Limb (tissue), 2 donors: Measurements from ENCODE around the gene MAFG.
A peak's percentile ranks its signal among the peaks of the same experiment; 100 is the strongest.

Experiments
- DNase-seq, 2 donors: peaks; one replicate each; pipeline ENCODE4 v3.0.0-alpha.2; 2016; ENCODE audit errors: extremely low spot score in 2 of 2

MAFG gene

DNA sequence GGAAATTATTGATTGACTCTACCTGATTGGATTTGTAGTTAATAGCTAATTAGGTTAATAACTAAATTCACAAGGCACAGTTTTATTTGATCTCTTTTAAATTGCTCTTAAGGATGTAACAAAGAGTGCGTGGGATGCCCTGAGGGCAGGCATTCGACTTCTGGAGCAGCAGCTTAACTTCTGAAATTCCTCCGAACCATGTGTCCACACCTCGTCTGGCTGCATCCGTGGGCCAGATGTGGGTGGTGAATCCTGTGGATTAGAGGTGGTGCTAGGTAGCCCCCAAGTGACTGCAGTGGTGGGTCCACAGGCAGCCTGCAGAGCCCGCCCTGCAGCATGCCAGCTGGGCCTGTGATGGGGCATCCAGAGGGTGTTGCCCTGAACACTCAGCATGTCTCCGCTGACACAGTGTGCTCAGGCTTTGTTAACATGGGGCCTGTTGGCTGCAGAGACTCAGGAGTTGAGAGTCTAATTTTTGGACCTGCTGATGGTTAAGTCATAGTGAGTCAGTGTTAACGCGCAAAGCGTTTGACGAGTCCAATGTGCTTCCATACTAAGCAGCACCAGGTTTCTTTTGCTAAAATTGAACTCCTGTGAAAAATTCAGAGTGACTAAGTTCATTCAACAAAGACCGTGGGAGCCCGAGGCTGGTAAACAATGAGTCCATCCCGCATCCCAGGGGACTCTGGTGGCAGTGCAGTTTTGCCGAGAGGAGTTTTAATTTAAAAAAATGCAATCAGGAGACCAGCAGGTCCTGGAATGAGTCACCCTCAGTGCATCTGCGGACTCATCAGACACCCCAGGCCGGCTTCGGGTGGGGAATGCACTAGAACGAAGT is 29.3 kb downstream of the MAFG start:
- DNase-seq: no peak

DNA sequence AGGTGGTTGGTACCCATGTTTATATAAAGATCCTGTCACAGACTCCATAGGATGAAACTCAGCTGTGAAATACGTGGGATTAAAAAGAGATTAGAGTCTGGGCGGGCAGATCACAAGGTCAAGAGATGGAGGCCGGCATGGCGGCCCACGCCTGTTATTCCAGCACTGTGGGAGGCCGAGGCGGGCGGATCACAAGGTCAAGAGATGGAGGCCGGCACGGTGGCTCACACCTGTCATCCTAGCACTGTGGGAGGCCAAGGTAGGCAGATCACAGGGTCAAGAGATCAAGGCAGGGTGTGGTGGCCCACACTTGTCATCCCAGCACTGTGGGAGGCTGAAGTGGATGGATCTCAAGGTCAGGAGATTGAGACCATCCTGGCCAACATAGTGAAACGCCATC is 32.1 kb downstream of the MAFG start:
- DNase-seq: no peak

DNA sequence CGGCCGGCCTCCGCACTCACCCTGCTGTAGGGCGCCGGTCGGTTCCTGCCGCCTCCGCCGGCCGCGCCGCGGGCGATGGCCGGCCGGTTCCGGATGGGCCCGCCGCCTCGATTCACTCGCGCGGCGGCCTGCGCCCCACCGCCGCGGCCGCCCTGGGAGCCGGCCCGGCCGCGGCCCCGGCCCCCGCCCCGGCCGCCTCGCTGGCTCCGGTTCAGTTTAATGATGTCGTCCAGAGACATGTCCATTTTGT is 36.3 kb downstream of the MAFG start:
- no peak for DNase-seq

DNA sequence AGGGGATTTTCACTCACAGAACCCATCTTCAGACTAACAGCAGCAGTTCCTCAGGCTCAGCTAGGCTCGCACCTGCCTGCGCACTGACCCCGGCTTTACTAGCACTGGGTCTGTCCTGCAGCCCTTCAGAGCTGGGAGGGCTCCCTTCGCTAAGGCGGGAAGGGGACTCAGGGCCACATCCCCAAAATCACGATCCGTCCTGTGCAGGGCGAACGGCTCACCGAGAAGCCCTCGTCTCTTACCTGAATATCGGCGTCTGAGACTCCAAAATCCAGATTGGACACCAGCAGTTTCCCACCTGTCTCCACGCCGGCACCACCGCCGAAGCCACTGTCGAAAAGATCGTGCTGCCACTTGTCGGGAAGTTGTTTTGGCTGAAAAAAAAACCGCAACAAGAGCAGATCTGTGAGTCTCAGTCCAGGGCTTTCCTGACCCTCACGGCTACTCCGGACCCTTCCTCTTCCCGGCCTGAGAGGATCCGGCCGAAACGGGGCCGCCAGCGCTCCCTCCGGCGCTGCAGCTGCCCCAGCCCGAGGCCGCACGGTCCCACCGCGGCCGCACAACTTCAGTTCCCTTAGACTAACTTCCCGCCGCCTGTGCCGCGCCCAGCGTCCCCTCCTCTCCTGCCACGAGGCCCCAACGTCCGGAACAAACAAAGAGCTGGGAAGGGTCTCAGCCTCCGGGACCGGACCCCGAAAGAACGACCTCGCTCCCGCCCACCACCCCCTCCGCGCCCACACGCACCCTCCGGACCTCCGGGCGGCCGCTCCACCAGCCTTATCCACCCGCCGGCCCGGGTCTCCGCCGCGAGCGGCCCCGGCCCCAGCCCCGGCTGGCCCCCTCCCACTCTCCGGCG is 36.9 kb downstream of the MAFG start:
- DNase-seq: no peak

DNA sequence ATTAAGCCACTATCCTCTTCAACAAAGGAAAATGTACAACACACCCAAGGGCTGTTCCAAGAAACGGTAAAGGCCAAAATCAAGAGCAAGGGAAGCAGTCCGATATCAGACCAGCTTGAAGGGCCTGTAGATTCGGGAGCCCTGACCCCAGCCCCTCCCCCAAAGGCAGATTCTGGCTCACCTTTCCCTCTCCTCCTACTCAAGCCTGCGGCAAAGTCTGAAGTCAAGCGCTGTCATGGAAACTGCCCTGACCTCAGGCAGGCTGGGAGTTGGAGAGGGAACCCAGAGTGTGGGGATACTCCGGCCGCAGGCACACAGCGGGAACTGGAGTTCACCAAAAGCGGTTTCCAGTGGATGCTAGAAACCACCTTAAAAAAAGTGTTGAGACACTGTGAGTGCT is 37.9 kb downstream of the MAFG start:
- DNase-seq: no peak

DNA sequence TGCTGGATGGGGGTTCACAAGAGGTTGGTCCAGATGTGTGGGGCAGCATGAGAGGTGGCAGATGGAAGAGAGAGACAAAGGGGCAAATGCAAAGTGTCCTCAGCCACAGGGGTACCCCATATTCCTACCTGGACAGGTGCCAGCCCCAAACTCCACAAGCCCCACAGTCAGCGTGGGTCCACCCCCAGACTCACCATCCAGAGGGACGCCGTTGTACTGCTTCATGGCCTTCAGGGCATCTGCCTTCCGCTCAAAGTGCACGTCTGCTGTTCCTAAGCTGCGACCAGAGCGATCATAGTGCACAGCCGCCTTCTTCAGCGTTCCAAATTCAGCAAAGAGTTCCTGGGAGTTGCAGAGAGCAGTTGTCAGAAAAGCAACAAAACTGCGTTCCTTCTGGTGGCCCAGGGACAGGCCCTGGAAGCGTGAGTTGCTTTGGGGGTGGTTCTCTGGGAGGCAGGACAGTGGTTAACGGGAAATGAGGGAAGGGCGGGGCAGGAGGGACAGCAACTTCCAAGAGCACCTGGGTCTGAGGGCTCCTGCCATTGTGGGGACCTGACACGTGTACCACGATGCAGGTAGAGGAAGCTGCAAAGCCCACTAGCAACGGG is 38.4 kb downstream of the MAFG start:
- no peak for DNase-seq

DNA sequence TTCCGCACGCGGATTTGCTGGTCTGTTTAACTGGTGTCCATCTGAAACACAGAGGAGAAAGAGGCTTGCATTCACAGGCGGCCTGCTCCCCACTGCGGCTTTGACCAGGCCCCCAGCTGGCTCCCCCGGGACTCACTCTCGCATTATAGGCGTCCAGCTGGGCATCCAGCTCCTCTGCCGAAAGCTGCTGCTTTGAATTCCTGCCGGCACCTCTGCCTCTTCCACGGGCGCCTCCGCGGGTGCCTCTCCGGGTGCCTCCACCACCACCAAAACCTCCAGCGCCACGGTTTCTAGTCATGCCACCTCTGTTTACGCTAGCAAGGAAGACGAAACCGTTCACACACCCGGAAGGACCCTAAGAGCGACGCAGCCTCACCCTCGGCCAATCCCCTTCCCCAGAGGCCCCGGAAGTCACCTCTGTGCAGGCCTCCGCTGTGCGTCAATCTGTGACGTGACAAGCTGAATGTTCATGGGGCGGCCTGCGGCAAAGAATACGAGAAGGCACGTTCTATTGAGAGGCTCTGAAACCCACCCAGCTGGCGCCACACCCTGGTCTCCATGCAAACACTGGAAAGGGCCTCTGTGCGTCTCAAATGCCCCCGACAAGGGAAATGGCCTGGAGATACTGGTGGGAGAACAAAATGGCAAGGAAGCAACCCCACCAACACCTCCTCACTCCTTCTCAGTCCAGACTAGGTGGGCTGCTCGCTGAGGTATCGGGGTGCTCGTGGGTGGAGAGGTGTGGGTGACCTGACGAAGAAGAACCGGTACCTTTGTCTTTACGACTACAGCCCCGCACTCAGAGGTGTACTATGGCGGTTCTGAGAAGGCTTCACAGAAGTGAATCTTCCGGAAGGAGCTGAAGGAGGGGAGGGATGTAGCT is 39.2 kb downstream of the MAFG start:
- DNase-seq: no peak

DNA sequence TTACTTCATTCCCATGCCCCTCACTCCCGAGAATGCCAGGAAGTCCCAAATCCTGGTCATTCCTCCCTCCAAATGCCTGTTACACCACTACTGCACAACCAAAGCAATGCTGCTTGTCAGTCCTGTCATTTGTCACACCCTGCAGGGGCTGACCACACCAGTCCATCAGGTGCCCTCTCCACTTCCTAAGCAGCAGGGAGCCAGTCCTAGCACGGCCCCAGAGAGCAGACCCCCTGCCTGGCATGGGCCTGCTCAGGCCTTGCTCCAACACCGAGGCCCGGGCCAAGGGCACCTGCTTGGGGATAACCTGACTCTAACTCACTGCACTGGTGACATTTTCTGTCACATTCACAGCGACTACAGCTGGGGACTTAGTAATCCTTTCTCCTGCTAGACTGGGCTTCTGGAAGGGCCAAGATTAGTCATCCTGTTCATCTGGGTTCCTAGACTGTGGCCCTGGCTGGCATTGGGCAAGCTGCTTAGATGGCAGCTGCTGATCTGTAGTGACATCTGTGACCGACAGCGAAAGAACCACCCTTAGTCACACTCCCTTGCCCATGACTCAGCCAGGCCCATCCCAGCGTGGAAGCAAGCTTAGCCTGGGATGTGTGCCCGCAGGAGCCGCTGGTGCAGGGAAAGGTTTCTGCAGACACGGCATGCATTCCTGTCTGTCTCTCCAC is 41.5 kb downstream of the MAFG start:
- DNase-seq: no peak

DNA sequence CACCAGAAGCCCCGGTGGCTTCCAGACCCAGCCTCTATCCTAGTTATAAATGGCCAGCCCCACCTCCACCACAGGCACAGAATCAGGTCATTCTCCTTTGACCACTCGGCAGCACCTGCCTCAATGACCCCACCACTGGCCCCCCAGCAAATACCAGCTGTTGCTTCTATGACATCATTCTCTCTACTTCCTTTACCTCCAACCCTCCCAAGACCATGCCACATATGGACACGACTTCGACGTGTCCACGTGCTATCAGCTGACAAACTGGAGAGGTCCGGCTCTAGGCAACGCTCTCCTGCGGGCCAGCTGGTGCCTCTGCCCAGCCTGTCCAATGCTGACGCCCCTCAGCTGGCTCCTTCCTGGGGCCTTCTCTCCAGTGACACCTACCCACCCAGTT is 42.1 kb downstream of the MAFG start:
- no peak for DNase-seq

DNA sequence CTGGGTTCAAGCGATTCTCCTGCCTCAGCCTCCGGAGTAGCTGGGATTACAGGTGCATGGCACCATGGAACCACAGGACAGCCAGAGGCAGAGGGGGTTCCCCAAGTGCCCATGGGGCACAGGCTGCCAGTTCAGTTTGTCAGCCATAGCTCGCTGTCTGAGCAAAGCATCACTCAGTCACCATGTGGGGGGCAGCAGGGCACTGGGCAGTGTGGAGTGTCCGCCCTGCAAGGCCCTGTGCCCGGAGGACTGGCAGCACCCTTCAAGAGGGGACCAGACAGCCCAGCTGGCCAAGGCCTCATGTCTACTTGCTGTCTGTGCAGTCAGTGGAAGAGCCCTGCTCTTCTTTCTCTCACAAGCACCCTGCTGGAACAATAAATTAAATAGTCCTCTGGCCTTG is 42.6 kb downstream of the MAFG start:
- no peak for DNase-seq

DNA sequence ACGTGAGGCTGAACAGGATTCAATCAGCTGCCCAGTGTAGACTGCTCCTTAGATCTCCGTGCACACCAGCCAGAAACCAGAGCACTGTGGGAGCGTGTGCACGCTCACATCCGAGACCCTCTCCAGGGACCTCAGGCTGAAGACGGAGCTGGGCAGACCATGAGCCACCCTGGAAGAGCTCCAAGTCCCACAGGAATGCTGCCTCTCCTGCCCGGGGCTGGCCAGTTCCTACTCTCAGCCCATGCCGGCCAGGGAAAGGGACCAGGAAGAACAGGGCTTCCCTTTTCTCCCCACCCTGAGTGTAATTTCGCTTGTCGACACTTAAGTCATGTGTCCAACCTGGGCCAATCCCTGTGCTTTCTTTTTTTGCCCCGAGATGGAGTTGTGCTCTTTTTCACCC is 43.0 kb downstream of the MAFG start:
- DNase-seq: no peak

DNA sequence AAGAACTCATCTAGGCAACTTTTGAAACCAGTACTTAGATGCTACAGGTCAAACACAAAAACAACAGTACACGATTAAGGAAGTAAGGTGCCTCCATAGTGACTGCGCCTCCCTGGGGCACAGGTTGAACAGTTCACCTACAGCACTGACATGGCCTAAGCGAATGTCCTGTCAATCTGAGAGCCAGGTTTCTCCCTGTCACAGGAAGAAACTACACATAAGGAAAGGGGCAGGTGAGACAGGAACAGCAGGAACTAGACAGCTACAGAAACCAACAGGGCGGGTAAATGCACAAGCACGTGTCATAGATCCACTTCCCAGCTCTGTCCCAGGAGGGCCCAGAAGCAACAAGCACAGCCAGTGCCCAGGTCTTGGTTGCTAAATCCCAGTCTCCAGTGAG is 48.4 kb downstream of the MAFG start:
- DNase-seq: no peak

DNA sequence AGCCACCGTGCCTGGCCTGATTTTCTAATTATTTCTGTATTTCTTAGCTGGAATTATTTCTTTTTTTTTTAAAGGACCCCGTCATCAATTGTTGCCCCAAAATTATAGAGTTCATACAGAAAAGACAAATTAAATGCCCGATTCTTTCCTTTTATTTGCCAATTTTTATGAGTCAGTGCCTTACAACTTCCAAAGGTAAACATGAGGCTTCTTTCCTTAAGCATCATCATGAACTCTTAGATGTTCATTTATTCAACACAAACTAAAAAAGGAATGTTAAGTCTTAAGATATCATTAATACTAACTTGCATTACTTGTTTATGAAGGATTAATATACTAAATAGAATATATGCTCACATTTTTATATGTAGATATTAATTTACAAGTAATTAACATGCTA is 49.2 kb downstream of the MAFG start:
- DNase-seq: no peak

DNA sequence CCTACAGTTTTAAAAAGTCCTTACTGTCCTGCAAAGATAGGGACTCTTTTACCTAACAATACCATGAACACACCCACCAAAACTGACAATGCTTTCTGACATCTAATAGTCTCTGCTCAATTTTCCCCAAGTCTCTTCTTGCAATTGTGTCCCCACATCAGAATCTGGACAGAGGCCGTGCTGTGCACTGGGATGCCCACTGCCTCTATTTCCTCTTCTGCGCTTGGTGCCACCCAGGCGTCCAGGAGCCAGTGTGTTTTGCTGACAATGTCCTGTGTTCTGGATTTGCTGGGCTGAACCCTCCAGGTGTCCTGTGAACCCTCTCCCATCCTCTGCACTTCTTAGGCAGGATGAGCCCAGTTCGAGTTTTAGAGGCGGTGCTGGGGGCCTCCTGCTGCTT is 50.0 kb downstream of the MAFG start:
- no peak for DNase-seq

DNA sequence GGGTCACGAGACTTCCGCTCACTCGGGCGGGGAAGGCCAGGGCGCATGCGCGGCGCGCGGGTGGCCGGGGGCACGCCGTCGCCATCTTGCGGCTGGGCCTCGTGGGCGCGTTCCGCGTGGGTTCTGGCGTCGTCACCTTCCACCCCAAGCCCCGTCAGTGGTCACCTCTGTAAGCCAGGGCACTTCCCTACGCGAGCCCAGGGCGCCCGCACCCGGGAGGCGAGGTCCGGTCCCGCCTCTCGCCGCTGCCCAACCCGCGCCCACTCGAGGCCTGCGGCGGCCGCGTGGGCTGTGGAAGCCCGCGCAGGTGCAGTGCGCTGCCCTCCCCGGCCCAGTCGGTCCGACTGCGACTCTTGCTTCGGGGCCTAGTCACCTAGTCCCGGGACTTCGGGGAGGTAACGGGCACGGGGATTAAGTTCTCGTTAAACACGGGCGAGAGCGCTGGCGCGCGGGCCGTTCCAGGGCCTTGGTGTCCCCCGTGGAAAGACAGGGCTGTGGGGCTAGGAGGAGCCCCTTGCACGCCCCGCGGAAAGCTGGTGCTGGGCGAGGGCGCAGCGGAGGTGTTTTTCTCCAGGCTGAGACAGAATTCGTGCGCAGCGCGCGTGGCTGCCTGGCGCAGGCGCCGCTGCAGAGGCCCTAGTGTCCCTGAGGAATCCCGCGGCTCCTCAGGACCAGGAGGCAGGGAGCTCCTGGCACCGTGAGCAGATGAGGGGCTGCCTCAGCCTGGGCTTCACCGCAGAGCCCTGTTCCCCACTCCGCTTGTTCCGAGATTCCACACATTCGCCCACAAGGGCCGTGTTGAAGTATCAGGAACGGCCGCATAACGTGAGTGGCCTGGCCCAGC is 55.9 kb downstream of the MAFG start:
- DNase-seq: peak; percentile 91 to 95

DNA sequence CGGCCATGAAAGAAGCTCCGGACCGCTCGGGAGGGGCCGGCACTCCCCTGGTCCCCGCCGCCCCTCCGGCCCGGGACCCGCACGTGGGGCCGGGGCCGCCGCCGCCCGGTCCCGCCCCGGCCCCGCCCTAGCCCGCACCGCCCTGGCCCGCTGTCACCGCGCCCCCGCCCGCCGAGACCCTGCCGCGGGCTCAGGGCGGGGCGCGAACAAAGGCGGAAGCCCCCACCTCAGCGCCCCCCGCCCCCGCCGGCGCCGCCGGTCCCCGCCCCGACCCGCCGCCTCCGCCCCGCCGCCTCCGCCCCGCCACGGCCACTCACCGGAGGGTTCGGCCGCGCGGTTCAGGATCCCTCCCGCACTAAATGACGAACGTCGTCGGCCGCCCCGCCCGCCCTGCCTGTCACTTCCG is 56.6 kb downstream of the MAFG start, which contains the start of gene ARHGDIA:
Gene ARHGDIA (minus strand): TSS at position 357 of the 406 bp plus-strand sequence. CDS start 1,407 bp downstream, outside the sequence.
- no peak for DNase-seq

DNA sequence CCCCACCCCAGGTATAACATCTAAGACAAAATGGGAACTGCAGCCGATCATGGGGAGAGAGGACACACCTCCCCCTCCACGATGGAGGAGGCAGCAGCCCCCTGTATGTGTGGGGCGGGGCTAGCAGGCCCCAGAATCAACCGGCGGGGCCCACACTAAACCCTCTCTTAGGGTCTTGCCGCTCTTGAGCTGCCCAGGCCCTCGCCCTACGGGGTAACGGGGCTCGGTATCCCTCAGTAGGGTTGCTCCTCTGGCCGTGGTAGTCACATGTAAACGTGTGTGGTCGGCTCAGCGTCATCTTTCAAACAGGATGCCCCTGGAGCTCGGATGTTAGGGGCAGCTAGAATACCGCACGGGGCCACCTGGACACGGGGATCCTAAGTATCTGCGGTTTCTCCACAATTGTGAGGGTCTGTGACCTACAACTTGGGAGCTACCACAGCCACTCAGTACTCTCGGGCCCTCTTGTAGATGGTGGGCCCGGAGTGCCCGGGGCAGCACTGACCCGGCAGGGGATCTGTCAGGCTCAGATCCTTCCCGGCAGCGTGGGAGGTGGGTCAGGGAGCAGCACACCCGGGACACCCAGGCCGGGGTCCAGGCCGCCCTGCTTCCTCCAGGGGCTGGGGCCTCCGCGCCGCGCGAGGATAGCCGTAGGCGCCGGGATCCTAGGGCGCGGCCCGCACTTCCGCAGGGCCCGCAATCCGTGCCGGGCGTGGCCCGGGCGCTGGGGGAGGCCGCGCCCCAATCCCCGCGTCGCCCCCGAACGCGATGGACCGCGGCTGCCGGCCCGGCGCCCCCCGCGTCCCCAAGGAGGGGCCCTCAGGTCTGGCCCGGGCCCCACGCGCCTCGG is 57.2 kb downstream of the MAFG start:
- DNase-seq: peak in 1 of 2 donors; percentile 65

DNA sequence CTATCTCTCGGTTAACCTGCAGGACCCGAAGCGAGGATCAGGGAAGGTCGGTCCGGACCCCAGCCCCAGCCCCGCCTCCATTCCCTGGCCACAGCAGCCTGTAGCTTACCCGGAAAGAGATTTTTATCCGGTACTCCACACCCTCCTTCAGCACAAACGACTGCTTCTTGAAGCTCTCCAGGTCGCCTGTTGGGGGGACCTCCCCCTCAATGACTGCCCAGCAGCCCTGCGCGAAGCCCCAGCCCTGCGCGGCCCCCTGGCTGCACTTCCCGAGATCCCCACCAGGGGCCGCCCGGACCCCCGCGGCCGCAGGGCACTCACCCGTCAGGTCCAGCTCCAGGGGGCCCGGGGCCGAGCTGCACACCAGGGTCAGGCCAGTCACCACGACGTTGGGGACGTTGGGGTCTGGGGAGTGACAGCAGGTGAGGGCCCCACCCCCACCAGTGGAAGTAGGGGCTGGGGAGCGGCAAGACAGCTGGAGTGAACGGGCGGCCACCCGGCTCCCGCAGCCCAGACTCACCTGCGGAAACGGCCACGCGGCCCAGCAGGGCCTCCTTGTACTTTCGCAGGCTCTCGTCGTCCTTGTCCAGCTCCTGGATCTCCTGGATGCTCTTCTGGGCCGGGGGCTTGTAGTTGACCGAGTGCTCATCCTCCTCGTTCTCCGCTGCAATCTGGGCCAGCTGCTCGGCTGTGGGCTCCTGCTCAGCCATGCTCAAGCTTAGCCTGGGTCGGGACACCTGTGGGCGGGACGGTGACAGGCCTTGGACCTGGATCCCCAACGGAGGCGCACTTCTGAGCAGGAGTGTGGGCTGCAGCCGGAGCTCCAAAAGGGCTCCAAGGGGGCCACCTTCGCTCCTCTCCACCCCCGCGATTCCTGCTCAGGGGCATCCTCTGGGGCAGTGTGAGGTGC is 58.1 kb downstream of the MAFG start:
- peak in 1 of 2 donors; percentile 81 for DNase-seq
